ENCODE data around the gene CFLAR.
"Not testable (repeated sequence)": the region's sequence is repeated elsewhere in the genome, so short reads cannot be mapped to it uniquely, and the experiment has no call there.

CFLAR gene

GRCh38 chr2:201149064-201149820 is 33.3 kb downstream of the CFLAR start:
- no peak for FAIRE-seq

GRCh38 chr2:201149821-201150165 is 33.8 kb downstream of the CFLAR start:
- FAIRE-seq: not testable (repeated sequence)

GRCh38 chr2:201150454-201151020 is 34.6 kb downstream of the CFLAR start:
- no peak for FAIRE-seq

GRCh38 chr2:201151127-201151981 is 35.4 kb downstream of the CFLAR start:
- no peak for FAIRE-seq

- no peak for FAIRE-seq
These were observed 36.6 kb downstream of the CFLAR start for GRCh38 chr2:201152517-201152916.

GRCh38 chr2:201152999-201153815 is 37.2 kb downstream of the CFLAR start:
- no peak for FAIRE-seq

GRCh38 chr2:201154615-201155399 is 38.8 kb downstream of the CFLAR start:
- no peak for FAIRE-seq

GRCh38 chr2:201156036-201156435 is 40.1 kb downstream of the CFLAR start:
- no peak for FAIRE-seq

- FAIRE-seq: no peak
These were observed 40.7 kb downstream of the CFLAR start for GRCh38 chr2:201156640-201157039.

GRCh38 chr2:201157694-201158093 is 41.7 kb downstream of the CFLAR start:
- no peak for FAIRE-seq

- peak; percentile 87 for FAIRE-seq
These were observed 42.4 kb downstream of the CFLAR start for GRCh38 chr2:201158111-201158929.

GRCh38 chr2:201164166-201164565 is 48.2 kb downstream of the CFLAR start:
- no peak for FAIRE-seq

GRCh38 chr2:201167546-201167945 is 51.6 kb downstream of the CFLAR start:
- no peak for FAIRE-seq

GRCh38 chr2:201168496-201168895 is 52.5 kb downstream of the CFLAR start:
- not testable (repeated sequence) for FAIRE-seq

- FAIRE-seq: no peak
These were observed 55.4 kb downstream of the CFLAR start for GRCh38 chr2:201171259-201171814.

GRCh38 chr2:201172279-201172678 is 56.3 kb downstream of the CFLAR start:
- FAIRE-seq: no peak

- FAIRE-seq: no peak
These were observed 58.7 kb downstream of the CFLAR start for GRCh38 chr2:201174687-201175086.

GRCh38 chr2:201176081-201176481 is 60.1 kb downstream of the CFLAR start:
- no peak for FAIRE-seq

GRCh38 chr2:201180010-201180409 is 64.0 kb downstream of the CFLAR start:
- no peak for FAIRE-seq

GRCh38 chr2:201182650-201183364 is 66.8 kb downstream of the CFLAR start, which contains the start of gene CASP10:
TSS of gene CASP10 (plus strand) at chr2:201183141. CDS start at chr2:201185778, 2,637 bp downstream.
- FAIRE-seq: no peak
